Measurements from ENCODE around the gene C1QTNF3.

The C1QTNF3 gene

GRCh38 chr5:34047143-34047542 is 4.1 kb upstream of the C1QTNF3 start:
- Histone ChIP-seq H3K36me3 (ENCODE audit: control insufficient read depth, low read length) (no peaks in the 10 kb centered on the region), H3K9me3 (ENCODE audit: control insufficient read depth, insufficient read depth, low read length) (no peaks in the 10 kb centered on the region), H3K4me1 (ENCODE audit: control insufficient read depth, low read length) (no peaks in the 10 kb centered on the region), H4K20me1 (ENCODE audit: control insufficient read depth, insufficient read depth, low read depth, low read length) (no peaks in the 10 kb centered on the region), H3K4me3 (ENCODE audit: low read length) (no peak overlapping the region), H3F3A (ENCODE audit: control insufficient read depth, insufficient read depth) (no peaks in the 10 kb centered on the region), H3K9me2 (replicated peaks; ENCODE audit: control insufficient read depth, low read length) (no peaks in the 10 kb centered on the region), H3K79me2 (ENCODE audit: control insufficient read depth, low read length) (no peaks in the 10 kb centered on the region), H3K27me3 (ENCODE audit: control insufficient read depth, low read length) (no peaks in the 10 kb centered on the region; the same call in 1 of the 2 replicates), H3K4me2 (ENCODE audit: low read length) (no peak overlapping the region), H3K27ac (ENCODE audit: low read depth, low read length) (no peak overlapping the region)
- TF ChIP-seq CTCF (IDR thresholded peaks at IDR 0.05; ENCODE audit: low read depth, low read length, poor library complexity, severe bottlenecking): no peak
- no peak for TF ChIP-seq EZH2phosphoT487 (IDR thresholded peaks at IDR 0.05; ENCODE audit: borderline replicate concordance, low read length)

GRCh38 chr5:34045996-34046395 is 3.0 kb upstream of the C1QTNF3 start:
- no peaks in the 10 kb centered on the region for H3F3A ChIP-seq (ENCODE audit: control insufficient read depth, insufficient read depth)
- H3K4me2 ChIP-seq (ENCODE audit: low read length): no peak overlapping the region
- H3K36me3 ChIP-seq (ENCODE audit: control insufficient read depth, low read length): no peaks in the 10 kb centered on the region
- no peaks in the 10 kb centered on the region for H4K20me1 ChIP-seq (ENCODE audit: control insufficient read depth, insufficient read depth, low read depth, low read length)
- no peaks in the 10 kb centered on the region for H3K79me2 ChIP-seq (ENCODE audit: control insufficient read depth, low read length)
- H3K27me3 ChIP-seq (ENCODE audit: control insufficient read depth, low read length): no peaks in the 10 kb centered on the region; the same call in 1 of the 2 replicates
- H3K27ac ChIP-seq (ENCODE audit: low read depth, low read length): no peak overlapping the region
- H3K4me1 ChIP-seq (ENCODE audit: control insufficient read depth, low read length): no peaks in the 10 kb centered on the region
- H3K9me3 ChIP-seq (ENCODE audit: control insufficient read depth, insufficient read depth, low read length): no peaks in the 10 kb centered on the region
- H3K4me3 ChIP-seq (ENCODE audit: low read length): no peak overlapping the region
- no peak for TF ChIP-seq CTCF (IDR thresholded peaks at IDR 0.05; ENCODE audit: low read depth, low read length, poor library complexity, severe bottlenecking)
- no peak for TF ChIP-seq EZH2phosphoT487 (IDR thresholded peaks at IDR 0.05; ENCODE audit: borderline replicate concordance, low read length)
- no peaks in the 10 kb centered on the region for H3K9me2 ChIP-seq (replicated peaks; ENCODE audit: control insufficient read depth, low read length)

GRCh38 chr5:34045023-34045422 is 2.0 kb upstream of the C1QTNF3 start:
- Histone ChIP-seq H3K9me2 (replicated peaks; ENCODE audit: control insufficient read depth, low read length) (no peaks in the 10 kb centered on the region), H3K36me3 (ENCODE audit: control insufficient read depth, low read length) (no peaks in the 10 kb centered on the region), H3K79me2 (ENCODE audit: control insufficient read depth, low read length) (no peaks in the 10 kb centered on the region), H3K4me2 (ENCODE audit: low read length) (no peak overlapping the region), H3F3A (ENCODE audit: control insufficient read depth, insufficient read depth) (no peaks in the 10 kb centered on the region), H3K9me3 (ENCODE audit: control insufficient read depth, insufficient read depth, low read length) (no peaks in the 10 kb centered on the region), H3K4me3 (ENCODE audit: low read length) (no peak overlapping the region), H3K27me3 (ENCODE audit: control insufficient read depth, low read length) (no peaks in the 10 kb centered on the region; the same call in 1 of the 2 replicates), H4K20me1 (ENCODE audit: control insufficient read depth, insufficient read depth, low read depth, low read length) (no peaks in the 10 kb centered on the region), H3K4me1 (ENCODE audit: control insufficient read depth, low read length) (no peaks in the 10 kb centered on the region), H3K27ac (ENCODE audit: low read depth, low read length) (no peak overlapping the region)
- TF ChIP-seq EZH2phosphoT487 (IDR thresholded peaks at IDR 0.05; ENCODE audit: borderline replicate concordance, low read length) (no peak), CTCF (IDR thresholded peaks at IDR 0.05; ENCODE audit: low read depth, low read length, poor library complexity, severe bottlenecking) (no peak)

All from DOHH2 (cell line).